Suppressor macrophage treated with lipopolysaccharide for 1 hour (primary cell): ENCODE data around the gene FAM241A.
"Not testable (repeated sequence)": the region's sequence is repeated elsewhere in the genome, so short reads cannot be mapped to it uniquely, and the experiment has no call there.

ENCODE experiments used
- DNase-seq, 3 donors: peaks; one replicate each; pipeline ENCODE4 v3.0.0-alpha.2; 2020 to 2022

FAM241A gene

DNA sequence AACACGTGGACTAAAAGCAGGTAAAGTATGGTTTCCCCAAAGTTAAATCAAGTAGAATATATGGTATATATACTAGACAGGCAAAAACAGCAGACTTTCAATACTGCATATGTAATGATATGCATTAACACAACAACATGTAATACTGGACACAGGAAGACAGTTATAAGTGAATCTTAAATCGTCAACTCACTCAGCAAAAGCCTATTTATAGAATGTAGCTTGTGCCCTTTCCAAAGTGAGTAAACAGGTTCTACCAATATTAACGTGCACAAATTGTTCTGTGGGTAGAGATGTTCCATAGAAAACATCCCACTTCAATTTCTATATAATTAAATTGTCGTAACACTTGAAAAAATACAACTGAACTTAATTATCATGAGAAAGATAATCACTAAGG, 30.6 kb downstream of the FAM241A start:
- no peak for DNase-seq

GRCh38 chr4:112176596-112176995, 31.3 kb downstream of the FAM241A start:
- no peak for DNase-seq

GRCh38 chr4:112178741-112179140, 33.5 kb downstream of the FAM241A start:
- not testable (repeated sequence) for DNase-seq

DNA sequence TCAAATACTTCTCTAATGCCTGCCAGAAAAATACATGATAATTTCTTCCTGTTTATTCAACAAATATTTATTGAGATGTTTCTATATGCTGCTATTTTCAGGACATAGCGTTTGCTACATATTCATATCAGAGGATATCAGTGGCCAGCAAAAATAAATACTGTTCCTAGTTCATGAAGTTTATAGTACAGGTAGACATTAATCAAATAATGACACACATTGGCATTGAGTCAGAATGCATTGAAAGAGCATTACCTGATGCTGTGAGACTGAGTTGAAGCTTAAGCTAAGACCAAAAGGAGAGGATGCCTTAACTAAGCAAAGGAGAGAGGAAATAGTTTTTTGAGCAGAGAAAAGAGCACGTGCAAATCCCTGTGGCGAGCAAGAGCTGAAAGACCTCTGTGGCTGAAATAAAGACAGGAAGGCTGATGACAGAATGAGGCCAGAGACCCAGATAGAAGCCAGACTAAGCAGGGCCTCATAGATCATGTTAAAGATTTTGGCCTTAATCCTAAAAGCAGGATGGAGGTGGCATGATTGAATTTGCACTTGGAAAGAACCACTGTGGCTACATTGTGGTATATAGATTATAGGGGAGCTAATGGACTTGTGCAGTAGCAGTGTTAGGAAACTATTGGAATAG, 36.2 kb downstream of the FAM241A start:
- no peak for DNase-seq

DNA sequence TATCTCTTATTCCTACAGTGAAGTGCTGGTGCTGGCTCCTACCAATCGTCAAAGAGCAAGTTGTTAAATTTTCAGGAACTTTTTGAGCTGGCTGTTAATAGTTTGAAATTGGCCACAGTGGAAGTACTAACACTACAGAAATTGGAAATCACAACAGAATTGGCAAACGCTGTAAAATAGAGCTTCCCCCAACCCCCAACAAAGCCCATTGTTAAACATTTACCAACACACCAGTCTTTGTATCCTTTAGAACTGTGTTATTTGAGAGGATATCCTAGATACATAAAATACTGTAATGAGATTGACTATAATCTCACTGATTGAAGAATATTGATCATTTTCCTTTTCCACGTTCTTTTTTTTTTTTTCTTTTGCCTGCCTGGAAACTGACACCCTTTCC, 37.4 kb downstream of the FAM241A start:
- no peak for DNase-seq

- DNase-seq: no peak
Measured at GRCh38 chr4:112183252-112183651, 38.0 kb downstream of the FAM241A start.

GRCh38 chr4:112184438-112184837, 39.2 kb downstream of the FAM241A start:
- no peak for DNase-seq

DNA sequence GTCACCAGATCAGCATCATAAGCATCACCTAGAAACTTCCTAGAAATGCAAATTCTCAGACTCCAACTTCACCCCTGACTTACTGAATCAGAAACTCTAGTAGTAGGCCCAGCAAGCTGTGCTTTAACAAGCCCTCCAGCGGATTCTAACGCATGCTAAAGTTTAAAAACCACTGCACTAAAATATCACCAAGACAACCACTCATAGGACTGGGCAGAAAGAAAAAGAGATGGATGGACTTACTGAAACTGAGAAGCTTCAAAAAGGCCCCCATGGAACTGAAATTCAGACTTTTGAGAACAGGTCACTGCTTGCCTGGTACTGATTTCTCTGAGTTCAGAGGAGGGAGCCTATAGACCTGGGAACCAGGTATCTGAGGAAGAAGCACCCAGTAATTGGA, 40.1 kb downstream of the FAM241A start:
- no peak for DNase-seq

- DNase-seq: peak; percentile 49 to 61 (median 57)
Measured at GRCh38 chr4:112185740-112186670, 40.8 kb downstream of the FAM241A start.

- no peak for DNase-seq
Measured at GRCh38 chr4:112189754-112190153, 44.5 kb downstream of the FAM241A start.

DNA sequence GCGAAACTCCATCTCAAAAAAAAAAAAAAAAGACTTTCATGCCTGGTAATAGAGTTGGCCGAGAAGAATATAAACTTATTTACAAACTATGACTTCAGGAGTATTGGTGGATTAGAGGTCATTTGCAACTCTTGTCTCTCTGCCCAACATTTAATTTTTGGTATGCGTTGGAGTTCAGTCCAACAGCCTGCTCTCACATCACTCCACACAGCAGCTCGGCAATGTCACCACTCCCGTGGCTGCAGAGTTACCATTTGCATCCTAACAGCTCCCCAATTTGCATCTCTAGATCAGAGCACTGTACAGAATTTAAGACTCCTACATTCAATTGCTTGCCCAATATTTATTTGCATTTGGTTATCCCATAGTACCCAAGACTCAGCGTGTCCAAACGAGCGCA, 45.4 kb downstream of the FAM241A start:
- no peak for DNase-seq

GRCh38 chr4:112196461-112196860, 51.2 kb downstream of the FAM241A start:
- DNase-seq: no peak

- no peak for DNase-seq
Measured at GRCh38 chr4:112199041-112199440, 53.8 kb downstream of the FAM241A start.

DNA sequence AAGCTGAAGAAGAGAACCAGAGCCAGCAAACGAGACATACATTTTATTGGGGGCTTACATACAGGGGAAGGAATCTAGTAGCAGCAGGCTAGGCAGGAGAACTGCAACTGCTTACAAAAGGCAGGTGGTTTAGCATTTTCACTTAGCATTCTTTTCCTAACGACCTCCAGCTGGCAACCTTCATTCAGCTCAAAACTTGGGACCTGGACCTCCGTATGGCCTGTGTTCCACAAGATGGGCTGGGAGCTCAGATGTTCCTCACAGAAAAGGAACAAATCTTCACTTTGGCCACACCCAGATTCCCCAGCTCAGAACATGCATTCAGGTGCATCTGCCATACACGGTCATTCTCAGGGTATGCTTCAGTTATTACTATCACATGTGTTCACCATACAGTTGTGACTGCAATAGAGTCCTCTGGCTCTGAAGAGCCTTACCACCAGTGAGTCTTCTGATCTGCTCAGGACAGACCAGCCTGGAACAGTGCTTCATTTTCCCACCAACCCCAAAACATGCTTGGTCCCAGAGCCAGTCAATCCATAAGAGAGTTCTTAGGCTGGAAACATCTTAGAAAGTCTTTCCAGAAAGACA, 56.8 kb downstream of the FAM241A start:
- DNase-seq: no peak

DNA sequence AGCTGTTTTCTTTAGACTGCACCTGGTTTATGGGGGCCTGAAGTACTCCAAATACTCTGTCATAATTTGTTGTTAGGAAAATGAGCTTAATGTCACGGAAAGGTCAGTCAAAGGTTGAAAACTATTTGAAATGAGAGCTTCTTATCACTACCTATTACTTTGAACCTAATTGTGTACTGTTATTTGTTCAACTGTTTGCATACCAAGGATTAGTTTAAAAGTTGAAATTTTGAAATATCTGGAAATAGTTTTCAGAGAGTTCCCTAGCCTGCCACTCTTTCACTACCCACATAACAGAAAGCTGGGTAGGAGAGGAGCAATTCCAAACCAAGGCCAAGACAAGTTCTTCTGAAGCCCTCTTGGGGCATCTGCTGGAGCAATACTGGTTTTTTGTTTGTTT, 58.3 kb downstream of the FAM241A start:
- DNase-seq: no peak

DNA sequence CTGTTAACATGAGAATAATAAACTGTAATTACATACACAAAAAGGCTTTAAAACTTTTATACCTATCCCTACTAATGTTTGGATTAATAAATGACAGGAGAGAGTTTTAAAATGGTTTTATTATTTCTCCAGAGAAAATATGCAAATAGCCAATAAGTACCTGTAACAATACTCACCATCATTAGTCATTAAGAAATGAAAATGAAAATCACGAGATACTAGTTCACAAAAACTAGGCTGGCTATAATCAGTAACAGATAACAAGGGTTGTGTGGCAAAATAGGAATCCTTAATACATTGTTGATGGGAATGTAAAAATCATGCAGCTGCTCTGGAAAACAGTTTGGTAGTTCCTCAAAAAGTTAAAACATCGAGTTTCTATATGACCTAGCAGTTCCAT, 61.2 kb downstream of the FAM241A start:
- DNase-seq: peak in 1 of 3 donors; percentile 23

DNA sequence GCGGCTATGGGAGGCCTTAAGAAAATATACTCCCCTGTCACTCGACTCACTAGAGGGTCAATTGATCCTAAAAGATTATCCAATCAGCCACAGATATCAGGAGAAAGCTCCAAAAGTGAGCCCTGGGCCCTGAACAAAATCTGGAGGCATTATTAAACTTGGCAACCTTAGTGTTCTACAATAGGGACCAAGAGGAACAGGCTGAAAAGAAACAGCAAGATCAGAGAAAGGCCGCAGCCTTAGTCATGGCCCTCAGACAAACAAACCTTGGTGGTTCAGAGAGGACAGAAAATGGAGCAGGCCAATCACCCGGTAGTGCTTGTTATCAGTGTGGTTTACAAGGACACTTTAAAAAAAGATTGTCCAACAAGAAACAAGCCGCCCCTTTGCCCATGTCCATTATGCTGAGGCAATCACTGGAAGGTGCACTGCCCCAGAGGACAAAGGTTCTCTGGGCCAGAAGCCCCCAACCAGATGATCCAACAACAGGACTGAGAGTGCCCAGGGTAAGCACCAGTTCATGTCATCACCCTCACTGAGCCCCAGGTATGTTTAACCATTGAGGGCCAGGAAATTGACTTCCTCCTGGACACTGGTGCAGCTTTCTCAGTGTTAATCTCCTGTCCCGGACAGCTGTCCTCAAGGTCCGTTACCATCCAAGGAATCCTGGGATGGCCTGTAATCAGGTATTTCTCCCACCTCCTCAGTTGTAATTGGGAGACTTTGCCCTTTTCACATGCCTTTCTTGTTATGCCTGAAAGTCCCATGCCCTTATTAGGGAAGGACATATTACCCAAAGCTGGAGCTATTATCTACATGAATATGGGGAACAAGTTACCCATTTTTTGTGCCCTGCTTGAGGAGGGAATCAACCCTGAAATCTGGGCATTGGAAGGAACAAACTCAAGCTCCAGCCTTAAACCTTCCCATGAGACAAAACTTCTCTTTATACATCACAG, 63.2 kb downstream of the FAM241A start:
- not testable (repeated sequence) for DNase-seq

DNA sequence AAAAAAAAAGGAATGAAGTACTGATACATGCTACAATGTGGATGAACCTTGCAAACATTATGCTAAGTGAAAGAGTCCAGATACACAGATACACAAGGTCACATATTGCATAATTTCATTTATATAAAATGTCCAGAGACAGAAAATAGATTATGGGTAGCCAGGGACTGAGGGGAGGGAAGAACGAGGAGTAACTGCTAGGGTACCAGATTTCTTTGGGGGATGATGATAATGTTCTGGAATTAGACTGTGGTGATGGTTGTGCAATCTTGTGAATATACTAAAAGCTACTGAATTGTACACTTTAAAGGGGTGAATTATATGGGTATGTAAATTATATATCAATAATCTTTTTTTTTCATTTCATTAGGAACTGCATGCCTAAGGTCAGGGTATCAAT, 65.5 kb downstream of the FAM241A start:
- DNase-seq: no peak

- peak in 2 of 3 donors; percentile 22 to 70 for DNase-seq
Measured at GRCh38 chr4:112213091-112213490, 67.8 kb downstream of the FAM241A start.

- peak; percentile 68 to 92 (median 88) for DNase-seq
Measured at GRCh38 chr4:112213856-112214255, 68.6 kb downstream of the FAM241A start.

DNA sequence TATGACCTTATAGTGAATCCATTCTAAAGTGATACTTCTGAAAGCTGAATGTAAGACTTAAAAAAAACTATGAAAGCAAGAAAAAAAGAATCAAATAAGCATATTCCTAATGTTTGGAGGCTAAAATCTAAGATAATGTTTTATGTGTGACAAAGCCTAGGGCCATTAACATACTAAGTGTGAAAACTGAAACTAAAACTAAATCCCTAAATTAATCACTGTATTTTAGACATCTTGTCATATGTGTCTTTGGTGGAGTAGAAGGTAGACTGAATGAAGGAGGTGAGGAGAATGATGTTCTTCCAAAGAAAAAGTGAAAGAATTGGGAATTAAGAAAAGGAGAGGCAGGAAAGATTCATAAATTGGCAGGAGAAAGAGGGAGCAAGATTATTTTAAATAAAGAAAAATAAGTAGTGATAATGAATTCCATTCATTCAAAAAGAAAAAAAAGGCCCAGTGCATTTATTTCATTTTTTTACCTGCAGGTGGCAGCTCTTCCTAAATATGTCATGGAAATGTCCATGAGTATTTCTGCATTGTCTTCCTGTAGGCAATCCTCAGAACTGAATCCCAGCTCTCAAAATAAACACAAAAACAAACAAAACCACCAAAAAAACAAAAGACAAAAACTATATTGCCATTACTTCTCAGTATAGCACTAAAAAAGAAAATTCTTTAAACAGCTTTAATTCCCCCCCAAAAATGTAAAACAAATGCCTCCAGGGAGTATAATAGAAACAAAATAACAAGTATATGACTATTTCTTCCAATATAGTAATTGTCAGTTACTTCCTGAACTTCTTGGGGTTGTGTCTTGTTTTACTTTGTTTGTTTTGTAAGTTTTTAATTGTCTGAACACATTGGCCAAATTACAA, 69.4 kb downstream of the FAM241A start:
- peak; percentile 36 to 67 (median 58) for DNase-seq
